ENCODE data around the gene MRTFA. TPM values are rescaled to one million over a fixed set of nuclear protein-coding genes. Genes with fewer than 3 reads are reported as not detected.

Gene MRTFA
- total RNA-seq, 1 donor from 2014 or later: 19.7 TPM

GRCh38 chr22:40432157-40432556 is 204.4 kb downstream of the MRTFA start:
- DNase-seq (ENCODE audit: low read depth, low spot score): no peak

- DNase-seq (ENCODE audit: low read depth, low spot score): no peak
Measured at GRCh38 chr22:40430991-40431390, 205.5 kb downstream of the MRTFA start.

- no peak for DNase-seq (ENCODE audit: low read depth, low spot score)
Measured at GRCh38 chr22:40429481-40429880, 207.0 kb downstream of the MRTFA start.

GRCh38 chr22:40428796-40429195 is 207.7 kb downstream of the MRTFA start:
- no peak for DNase-seq (ENCODE audit: low read depth, low spot score)

GRCh38 chr22:40426594-40427333 is 209.8 kb downstream of the MRTFA start:
- DNase-seq (ENCODE audit: low read depth, low spot score): no peak

- no peak for DNase-seq (ENCODE audit: low read depth, low spot score)
Measured at GRCh38 chr22:40425082-40425481, 211.4 kb downstream of the MRTFA start.

GRCh38 chr22:40423882-40424640 is 212.5 kb downstream of the MRTFA start:
- no peak for DNase-seq (ENCODE audit: low read depth, low spot score)

GRCh38 chr22:40423310-40423688 is 213.2 kb downstream of the MRTFA start:
- DNase-seq (ENCODE audit: low read depth, low spot score): no peak

- DNase-seq (ENCODE audit: low read depth, low spot score): no peak
Measured at GRCh38 chr22:40422558-40423309, 213.8 kb downstream of the MRTFA start.

- DNase-seq (ENCODE audit: low read depth, low spot score): no peak
Measured at GRCh38 chr22:40421941-40422340, 214.6 kb downstream of the MRTFA start.

GRCh38 chr22:40421082-40421350 is 215.5 kb downstream of the MRTFA start:
- no peak for DNase-seq (ENCODE audit: low read depth, low spot score)

- DNase-seq (ENCODE audit: low read depth, low spot score): no peak
Measured at GRCh38 chr22:40420341-40421081, 216.0 kb downstream of the MRTFA start.

- DNase-seq (ENCODE audit: low read depth, low spot score): no peak
Measured at GRCh38 chr22:40419718-40420117, 216.8 kb downstream of the MRTFA start.

GRCh38 chr22:40418366-40419201 is 217.9 kb downstream of the MRTFA start:
- DNase-seq (ENCODE audit: low read depth, low spot score): no peak

- DNase-seq (ENCODE audit: low read depth, low spot score): no peak
Measured at GRCh38 chr22:40417881-40418280, 218.6 kb downstream of the MRTFA start.

GRCh38 chr22:40417041-40417440 is 219.5 kb downstream of the MRTFA start:
- DNase-seq (ENCODE audit: low read depth, low spot score): no peak

GRCh38 chr22:40416636-40417035 is 219.9 kb downstream of the MRTFA start:
- no peak for DNase-seq (ENCODE audit: low read depth, low spot score)

- no peak for DNase-seq (ENCODE audit: low read depth, low spot score)
Measured at GRCh38 chr22:40416267-40416570, 220.3 kb downstream of the MRTFA start.

- no peak for DNase-seq (ENCODE audit: low read depth, low spot score)
Measured at GRCh38 chr22:40415531-40416266, 220.8 kb downstream of the MRTFA start.

- no peak for DNase-seq (ENCODE audit: low read depth, low spot score)
Measured at GRCh38 chr22:40414838-40415505, 221.5 kb downstream of the MRTFA start.
